Stimulated activated CD4-positive, alpha-beta T cell treated with anti-CD3 and anti-CD28 coated beads, Interleukin-12 subunit alpha, Interleukin-12 subunit beta, amount 100 ng/mL, for 48 hours (primary cell): ENCODE measurements around the gene AKAP13.

ENCODE experiments used
- DNase-seq, 3 donors: peaks; one replicate each; pipeline ENCODE4 v3.0.0-alpha.2; 2020; ENCODE audit warnings: low read depth in 2 of 3, low spot score in 1 of 3

The AKAP13 gene

DNA sequence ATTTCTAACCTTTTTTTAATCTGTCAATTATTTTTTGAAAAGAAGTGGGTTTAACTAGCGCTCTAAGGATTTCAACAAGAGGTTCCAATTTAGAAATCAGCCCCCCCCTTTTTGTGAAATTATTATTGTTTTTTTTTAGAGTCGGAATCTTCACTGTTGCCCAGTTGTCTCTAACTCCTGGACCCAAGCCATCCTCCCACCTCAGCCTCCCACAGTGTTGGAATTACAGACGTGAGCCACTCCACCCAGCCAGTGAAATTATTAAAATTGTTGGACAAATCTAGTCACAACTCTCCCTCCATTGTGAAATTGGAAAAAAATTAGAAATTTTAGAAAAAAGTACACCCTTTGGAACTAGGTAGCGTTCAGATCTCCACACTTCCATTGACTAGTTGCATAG is 2.5 kb downstream of the AKAP13 start:
- DNase-seq, result no peak

DNA sequence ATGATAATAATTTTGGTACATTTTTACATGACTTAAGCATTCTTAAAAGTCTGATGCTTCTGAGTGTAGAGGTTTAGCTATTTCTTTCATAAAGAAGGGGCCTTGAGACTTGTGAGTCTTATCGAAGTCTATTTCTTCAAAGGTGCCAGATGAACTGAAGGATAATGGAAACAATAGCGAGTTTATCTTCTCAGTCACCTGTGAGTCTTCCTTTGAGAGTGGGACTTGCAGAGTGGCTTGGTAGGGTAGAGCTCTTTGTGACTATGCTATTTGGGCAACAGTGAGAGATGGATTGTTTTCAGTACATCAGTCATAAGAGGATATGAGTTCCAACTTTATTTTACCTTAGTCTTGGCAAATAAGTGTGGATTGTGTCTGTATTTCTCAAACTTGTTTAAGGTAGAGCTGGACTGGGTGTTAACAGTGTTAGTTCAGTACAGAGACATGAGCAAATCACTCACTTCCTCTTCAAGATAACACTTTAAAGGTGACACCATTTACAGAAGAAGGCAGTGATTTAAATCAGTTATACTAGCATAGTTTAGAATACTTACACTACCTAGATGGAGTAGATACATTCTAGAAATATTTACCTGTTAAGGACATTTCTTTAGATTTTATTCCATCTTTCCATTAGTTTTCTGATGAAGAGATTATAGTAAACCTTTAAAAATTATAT is 3.2 kb downstream of the AKAP13 start:
- no peak for DNase-seq

DNA sequence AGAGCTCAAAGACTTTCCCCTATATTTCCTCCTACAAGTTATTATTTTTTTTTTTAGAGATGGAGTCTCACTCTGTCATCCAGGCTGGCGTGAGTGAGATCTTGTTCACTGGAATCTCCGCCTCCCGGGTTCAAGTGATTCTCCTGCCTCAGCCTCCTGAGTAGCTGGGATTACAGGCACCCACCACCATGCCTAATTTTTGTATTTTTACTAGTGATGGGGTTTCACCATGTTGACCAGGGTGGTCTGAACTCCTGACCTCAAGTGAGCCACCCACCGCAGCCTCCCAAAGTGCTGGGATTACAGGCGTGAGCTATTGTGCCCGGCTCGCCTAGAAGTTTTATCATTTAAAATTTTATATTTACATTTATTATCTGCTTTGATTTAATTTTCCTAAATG is 5.9 kb downstream of the AKAP13 start:
- DNase-seq, result no peak

DNA sequence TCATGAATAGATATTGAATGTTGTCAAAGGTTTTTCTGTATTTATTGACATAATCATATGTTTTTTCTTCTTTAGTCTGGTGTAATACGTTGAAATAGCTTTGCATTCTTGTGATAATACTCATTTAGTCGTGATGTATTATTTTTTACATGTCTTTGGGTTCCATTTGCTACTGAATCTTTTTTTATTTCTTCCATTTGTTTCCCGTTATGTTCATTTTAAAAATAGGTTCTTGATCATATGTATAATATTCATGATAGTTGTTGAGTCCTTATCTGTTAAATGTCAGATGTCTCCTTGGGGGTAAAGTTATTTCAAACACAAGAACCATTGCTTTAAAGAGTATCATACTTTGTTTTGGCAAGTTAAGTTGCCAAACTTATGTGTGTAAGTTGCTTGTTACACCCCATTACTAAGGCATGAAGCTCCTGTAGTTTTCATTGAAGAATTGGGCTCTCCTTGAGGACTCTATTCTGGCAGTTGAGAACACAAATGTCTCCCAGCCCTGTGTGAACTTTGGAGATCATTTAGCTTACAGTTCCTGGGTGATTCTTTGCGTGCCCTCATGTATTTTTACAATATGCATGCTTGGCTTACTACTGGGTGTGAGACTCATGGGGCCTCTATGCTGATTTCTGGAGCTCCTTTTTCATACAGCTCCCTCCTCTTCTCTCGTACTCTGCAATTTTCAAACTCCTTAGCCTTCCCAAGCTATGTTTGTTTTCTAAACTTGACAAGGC is 8.3 kb downstream of the AKAP13 start:
- DNase-seq, result no peak

DNA sequence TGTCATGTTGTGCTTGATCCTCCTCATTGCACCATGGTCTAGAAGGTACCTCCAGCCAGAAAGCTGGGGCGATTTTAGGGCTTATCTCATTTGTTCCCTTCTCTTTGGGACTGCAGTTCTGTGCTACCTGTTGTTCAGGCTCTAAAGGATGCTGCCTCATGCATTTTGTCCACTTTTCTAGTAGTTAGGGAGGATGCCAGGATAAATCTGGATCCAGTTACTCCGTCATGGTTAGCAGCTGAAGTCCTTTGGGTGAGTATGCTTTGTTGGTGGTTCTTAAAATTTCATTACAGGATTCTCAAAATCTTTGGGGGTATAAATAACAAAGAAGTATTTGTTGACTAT is 8.9 kb downstream of the AKAP13 start:
- no peak for DNase-seq

DNA sequence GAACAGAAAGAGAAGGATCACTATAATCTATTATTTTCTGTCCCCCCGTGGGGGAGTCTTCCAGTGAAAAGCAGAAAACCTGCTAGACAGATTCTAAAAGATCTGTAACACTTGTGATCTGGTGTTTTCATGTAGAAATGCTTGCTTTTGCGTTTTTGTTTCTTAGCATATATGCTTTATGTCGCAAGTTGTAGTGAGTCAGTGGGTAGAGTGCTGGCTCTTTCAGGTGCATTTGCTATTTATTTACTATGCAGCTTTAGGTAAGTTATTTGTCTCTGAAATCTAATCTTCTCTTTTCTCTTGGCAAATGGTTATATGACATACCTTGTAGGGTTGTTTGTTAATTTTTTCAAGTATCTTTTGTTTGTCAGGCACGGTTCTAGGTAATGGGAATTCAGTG is 9.4 kb downstream of the AKAP13 start:
- DNase-seq, result no peak

DNA sequence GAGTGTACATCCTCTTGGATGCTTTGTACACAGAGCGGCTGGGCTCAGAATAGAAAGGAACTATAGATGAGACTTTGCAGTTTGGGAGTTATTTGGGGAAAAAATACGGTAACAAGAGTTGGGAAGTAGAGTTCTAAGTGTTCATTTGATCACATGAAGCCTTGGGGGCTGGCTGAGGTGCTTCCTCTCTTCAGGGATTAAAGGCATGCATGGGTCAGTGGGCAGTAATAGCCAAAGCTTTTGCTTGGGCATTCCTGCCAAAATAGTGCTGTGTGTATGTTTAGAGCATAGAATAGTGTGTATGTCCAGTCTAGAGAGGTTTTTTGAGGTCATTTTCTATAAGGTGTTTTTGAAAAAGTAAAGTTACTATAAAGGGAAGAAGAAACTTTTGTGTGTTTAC is 12.8 kb downstream of the AKAP13 start:
- no peak for DNase-seq

DNA sequence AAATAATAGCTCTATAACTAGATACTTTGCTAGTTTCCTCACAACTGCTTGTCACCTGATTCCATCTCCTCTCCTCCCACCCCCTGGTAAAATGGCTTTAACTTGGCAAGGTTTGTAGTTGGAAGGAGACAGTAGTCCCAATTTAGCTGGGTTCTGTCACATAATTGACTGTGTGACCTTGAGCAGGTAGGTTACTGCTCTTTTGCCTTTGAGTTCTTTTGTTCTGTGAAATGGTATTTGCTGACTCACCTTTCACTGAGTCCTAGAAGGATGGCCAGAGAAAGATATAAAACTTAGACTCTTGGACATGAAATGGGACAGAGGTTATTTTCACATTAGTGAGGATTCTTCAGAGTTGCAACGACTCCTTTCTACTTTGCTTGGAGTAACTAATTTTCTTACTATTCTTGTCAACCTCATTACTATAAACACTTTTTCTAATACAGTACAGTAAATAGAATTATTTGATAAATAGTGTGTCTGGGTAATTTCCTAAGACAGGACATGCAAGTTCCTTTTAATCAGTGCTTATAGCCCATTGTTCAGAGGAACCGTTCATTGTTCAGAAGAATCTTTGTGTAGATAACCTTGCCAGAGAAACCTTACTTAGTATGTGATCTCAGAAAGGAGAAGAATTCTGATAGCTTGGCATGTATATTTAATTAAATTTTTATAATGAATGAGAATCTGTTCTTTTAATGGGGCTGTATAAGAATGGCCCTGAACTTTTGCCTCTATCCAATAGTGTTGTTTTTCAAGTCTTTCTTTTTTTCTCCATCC is 14.3 kb downstream of the AKAP13 start:
- no peak for DNase-seq

DNA sequence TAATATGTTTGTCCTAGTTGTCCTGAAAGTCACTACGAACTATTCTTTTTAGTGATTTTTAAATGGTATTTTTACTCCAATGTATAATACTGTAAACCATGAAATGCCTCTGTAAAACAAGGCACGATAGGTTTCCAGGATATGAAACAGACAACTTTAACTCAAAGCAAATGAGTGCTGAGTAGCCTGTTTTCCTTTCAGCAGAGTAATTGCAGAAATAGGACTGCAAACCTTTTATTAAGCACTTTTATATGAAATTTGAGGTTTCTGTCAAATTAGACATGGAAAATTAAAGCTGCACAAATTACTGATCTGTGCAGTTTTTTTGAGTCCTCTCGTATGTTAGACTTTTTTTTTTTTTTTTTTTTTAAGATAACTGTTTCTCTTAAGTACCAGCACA is 16.2 kb downstream of the AKAP13 start:
- DNase-seq, result no peak

DNA sequence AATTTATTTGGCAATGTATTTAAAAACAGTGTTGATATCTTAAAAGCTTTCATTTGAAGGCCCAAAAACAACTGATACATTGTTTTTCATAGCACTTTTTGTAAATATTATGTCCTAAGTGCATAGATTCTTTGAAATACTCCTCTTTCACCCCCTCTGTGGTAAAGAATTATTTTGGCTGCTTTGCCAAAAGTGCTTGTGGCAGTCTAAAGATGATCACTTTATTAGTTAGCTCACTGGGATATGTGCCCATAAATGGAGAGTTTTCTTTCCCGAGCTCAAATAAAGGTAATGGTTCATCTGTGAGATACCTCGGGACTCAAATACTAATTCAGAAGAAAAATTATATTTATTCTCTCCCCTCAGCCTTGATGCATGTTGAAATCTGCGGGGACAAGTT is 16.7 kb downstream of the AKAP13 start:
- no peak for DNase-seq

DNA sequence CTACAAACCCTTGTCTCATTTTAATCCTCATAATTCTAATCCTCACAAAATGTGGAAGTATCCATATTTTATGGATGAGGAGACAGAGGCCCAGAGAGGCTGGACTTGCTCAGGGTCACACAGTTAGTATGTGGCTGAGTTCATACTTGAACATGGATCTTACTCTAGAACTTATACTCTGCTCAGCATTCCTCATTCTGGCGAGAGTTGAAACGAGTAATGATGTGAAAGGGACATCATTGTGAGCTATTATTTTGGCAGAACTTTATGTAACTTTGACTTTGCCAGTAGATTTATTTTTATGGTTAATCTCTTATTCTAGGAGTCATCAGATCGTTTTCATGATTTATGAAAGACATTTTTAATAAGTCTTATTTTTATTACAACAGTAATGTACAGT is 17.5 kb downstream of the AKAP13 start:
- no peak for DNase-seq

DNA sequence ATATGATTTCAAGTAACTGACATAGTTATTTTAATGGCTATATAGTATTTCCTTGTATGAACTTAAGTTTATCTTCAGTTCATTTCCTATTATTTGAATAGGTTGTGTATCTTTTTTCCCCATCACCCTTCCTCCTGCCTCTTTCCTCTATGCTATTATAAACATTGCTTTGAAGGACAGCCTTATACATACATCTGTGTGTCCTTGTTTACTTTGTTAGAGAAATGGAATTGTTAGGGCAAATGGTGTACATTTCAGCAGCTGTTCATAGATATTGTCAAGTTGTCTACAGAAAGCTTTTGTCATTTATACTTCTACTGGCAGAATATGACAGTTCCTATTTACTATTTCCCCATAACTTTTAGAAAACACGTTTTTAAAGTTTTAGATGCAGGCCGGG is 18.4 kb downstream of the AKAP13 start:
- DNase-seq, result no peak

DNA sequence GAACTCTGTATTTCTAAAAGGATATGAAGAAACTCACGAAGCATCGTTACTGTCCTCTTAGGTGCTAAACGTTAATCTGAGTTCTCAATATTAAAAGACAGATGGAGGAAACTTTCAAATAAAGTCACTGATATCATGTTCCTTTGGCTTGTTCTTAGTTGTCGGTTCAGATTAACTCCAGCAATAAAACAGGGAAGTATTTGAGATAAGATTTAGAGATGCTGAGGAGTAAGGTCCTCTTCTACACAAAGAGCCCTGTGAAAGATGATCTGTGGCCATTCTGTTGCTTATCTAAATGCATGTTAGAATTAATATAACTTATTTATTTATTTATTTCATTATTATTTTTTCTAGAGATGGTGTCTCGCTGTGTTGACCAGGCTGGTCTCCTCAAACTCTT is 19.2 kb downstream of the AKAP13 start:
- DNase-seq, result no peak

DNA sequence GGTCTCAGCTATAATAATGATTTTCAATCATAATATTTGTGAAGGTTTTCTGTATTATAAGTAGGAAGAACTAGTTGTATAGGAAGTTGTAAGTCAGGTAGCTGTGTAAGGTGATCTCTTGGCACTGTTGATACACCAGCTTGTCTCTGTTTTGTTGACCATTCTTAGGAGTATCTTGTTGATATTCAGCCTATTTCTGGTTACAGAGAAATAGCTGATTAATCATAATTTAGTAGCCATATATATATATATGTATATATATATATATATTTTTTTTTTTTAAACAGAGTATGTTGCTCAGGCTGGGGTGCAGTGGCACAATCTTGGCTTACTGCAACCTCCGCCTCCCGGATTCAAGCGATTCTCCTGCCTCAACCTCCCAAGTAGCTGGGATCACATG is 20.2 kb downstream of the AKAP13 start:
- DNase-seq, result no peak

DNA sequence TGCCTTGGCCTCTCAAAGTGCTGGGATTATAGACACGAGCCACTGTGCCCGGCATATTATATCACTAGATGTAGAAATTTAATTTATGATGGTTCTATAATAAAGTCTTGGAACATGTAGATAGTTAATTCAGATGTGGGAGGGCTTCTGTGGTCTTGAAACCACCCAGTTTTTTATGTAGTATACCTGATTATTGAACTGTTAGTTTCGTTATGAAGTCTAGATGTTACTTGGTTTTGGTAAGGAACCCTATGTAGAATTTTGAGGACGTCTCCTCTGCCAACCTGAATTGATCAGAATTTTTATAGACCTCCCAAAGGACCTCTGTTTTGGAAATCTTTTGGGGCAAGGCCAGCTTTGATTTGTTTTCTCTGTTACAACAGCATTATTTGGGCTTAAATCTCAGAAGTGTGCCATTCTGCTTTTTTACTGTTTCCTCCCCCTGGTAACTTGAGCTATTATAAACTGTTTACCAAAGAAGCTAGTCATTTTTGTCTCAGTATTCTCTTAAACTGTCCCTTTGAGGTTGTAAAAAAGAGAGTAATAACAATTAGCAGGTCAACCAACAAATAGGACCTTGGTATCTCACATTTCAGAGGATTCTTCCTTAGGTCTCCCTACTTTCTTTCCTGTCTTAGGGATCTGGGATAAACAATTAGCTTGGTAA is 20.8 kb downstream of the AKAP13 start:
- no peak for DNase-seq

DNA sequence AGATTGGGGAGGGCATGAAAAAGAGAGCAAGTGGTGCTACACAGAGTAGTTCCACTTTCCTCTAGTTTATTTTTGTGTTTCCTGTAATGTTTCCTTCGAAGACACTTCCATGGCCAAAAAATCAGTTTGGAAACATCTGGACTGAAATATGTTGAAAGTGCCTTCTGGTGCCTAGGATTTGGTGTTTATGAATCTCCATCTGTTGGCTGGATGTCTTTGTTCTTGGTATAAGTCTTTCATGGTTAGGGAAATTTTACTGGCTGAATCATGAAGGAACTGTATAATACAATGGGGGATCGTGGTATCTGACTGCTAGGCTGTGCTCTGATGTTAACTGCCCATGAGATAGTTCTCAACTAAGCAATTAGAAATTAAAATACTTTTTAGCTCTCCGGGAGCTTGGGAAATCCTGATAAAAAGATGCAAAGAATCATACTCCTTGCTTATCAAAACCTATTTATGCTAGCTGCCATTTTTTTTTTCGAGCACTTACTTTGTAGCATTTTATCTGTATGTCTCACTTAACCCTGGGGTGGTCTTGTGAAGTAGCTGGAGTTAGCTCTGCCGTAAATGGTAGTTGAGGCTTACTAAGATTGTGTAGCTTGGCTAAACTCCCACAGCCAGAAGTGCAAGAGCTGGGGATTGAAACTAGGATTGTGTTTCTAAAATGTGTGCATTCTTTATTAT is 21.9 kb downstream of the AKAP13 start:
- DNase-seq, result no peak

DNA sequence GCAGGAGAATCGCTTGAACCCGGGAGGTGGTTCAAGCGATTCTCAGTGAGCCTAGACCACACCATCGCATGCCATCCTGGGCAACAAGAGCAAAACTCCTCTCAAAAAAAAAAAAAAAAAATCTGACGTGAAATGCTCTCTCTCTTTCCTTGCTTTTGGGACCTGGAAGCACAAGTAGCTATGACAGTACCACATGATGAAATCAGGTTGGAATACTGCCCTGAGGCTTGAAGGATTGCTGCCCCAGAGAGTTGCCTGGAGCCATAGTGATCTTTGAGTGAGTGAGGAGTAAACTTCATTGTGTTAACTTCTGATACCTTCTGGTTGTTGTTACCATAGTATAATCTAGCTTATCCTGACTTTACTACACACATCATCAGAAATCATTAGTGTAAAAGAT is 23.3 kb downstream of the AKAP13 start:
- no peak for DNase-seq

DNA sequence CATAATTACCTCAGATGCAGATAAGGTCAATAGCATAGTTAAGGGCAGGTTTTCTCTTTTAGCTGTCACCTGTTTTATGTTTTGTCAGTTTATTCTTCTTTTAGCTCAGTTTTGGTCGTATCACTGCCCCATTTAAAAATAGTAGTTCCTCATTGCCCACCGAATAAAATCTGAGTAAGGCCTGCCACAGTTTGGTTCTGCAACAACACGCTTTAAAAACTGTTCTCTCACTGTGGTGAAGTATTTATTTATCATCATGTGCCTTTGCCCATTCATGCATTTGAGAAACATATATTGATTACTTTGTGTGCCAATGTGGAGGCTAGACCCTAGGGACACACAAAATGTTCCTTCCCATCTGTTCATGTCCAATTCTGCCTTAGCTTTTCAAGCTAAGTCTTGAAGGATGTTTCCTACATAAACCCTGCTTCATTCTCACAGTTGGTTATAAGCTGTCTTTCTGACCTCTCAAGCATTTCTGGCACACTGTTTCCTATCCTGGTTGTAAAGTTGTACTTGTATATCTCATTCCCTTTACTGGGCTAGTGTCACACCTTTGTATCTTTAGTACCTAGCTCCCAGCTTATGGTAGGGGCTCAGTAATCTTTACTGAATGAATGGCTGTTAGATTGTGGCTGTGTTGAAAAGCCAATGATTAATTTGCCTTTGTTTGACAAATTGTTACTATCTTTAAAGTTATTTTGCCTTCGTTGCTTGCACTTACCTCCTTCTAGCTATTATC is 23.9 kb downstream of the AKAP13 start:
- no peak for DNase-seq

DNA sequence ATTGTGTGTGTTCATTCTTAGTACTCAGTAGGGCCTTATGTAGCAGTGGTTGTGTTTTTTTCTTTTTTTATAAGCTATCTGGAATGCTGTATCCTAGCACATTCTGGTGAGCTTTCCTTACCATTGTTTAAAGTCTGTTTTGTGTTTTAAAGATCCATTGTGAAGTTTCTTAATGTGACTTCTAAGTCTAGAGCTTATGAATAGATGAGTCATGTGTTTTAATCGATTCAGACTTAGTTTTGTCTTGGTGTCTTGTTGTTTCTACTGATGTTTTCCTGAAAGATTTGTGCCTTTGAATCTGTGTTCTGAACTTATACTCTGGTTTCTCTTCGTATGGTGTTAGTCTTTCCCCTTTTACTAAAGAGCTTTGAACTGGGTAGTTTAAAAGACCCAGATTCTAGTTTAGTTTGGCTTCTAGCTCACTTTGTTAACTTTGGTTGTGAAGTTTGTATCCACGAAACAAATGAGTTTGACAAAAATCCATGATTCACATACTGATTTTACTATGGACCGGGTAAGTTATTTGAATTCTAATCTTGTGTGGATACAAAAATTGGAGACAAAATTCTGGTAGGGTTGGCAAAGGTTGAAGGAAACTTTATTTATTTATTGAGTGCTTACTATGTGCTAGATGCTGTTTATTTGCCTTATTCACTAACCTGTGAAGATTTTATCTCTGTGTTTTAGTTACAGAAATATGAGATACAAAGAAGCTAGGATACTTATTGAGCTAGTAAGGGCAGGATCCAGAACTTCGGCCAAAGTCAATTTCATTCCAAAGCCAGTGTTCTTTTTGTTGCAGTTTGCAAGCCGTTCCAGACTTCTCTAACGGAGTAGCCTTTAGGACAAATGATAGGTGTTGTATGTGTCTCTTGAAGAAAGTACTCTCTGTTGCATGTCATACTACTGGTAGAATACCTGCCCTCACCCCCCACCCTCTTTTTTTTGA is 24.8 kb downstream of the AKAP13 start:
- DNase-seq, result no peak
